NCI-H82 treated with DMSO at 0.1 percent for 48 hours (cell line): ENCODE data around the gene RELN.

Experiments used
- DNase-seq: peaks from one replicate; lab custom pipeline; 2025; ENCODE audit not compliant: unreplicated experiment; lab: John Stamatoyannopoulos, UW

RELN gene

GRCh38 chr7:103731169-103731568 lies 258.3 kb downstream of the RELN start:
- no peak for DNase-seq

DNA sequence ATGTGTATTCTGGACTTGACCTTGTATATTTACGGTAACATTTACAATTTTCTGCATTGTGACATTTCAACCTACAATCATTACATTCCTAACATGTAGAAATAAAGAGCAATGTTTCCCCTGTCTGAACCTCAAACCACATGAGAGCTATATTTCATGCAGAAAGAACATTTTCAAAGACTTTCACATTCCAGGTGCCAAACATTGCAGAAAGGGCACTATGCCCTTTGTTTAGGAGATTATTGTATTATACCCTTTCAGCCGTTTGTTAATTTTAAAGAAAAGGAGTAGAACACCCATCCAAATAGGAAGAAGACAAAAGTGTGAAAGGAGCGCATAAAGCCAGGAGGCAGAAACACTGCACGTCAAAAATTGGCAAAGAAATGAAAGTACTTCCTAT lies 260.4 kb downstream of the RELN start:
- DNase-seq = no peak

DNA sequence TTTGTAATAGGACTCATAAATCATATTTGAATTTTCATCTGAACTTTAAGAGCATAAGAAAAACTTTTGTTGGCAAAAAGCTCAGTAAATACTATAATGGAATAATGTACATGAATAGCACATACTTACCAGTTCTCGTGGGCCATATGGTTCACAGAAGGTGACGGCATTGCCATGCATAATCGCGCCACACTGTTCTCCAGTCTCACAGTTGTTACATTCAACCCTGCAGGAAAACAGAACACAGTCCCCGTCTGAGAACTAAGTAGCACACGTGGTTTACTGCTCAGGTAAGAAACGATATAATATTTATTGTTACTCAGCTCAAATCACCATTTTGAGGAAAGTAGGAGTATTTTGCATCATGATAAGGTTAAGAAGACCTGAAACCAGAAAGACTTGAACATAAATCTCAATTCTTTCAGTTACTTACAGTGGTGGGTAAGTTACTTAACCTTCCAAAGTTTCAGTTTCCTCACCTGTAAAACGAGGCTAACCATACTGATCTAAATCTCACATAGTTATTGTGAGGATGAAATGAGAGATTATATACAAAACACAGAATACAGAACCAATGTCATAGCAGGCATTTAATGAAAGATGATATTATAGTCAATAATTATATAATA lies 261.4 kb downstream of the RELN start:
- DNase-seq = no peak

DNA sequence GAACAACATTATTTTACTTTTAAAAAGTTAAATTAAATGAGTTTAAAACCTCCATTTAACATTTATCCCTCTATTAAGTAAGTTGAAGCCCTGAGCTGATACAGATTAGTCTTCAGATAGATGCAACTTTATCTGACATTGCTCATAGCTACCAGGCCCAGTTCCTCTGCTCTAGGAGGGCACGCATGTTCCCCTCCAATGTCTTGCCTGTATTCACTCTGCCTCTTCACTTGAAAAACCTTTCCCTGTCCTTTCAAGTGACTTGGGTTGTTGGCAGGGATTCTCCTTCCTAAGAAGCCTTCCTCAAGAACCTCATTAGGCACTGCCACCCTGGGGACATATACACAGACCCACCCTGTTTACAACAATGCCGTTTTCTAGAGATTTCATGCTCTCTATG lies 270.4 kb downstream of the RELN start:
- DNase-seq = no peak

DNA sequence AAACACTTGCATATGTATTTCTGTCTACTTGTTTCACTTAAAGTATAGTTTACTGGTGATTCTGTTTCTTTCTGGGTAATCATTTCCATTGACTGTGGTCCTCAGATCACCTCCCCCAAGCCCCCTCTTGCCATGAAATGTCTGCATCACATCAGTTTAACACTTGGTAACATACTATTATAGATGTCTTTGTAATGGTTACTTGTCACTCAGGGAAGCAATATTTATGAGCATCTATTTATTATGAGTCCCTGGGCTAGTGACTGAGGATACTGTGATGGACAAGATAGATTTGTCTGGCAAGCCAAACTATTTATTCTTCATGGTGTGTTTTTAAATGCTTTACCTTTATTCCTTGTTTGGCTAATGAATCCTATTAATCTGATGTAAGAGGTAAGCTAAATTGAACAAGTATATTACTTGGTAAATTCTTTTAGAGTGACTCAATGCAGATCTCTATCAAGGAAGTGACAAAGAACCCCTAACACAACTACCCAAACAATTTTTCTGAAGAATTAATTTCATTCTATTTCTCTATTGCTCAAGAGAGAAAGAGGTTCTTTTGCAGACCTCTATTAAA lies 270.9 kb downstream of the RELN start:
- no peak for DNase-seq

GRCh38 chr7:103717574-103717973 lies 271.9 kb downstream of the RELN start:
- DNase-seq = no peak

GRCh38 chr7:103715376-103716120 lies 273.9 kb downstream of the RELN start:
- DNase-seq = no peak

DNA sequence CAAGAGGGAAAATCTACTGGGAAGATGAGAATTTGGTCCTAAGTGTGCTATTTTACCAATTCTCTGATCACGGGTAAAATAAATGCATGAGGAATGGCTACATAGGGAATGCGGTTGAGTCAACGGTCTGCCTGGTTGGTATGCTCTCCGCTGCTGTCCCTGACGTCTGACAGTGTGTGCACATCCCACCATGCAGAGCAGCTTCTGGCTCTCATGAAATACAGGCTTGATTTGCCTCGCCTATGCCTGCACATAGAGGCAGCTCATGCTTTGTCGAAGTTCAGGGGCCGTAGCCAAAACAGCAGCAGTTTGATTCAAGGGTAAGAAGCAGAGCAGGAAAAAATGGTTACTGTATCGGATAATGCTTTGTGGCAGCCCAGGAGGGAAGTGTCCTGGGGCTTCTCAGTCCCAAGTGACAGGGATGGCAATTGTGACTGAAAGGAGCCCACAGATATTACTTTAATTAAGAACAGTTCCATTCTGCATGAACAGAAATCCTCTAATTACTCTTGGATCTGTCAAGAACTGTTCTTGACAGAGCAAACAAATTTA lies 275.0 kb downstream of the RELN start:
- DNase-seq = no peak

DNA sequence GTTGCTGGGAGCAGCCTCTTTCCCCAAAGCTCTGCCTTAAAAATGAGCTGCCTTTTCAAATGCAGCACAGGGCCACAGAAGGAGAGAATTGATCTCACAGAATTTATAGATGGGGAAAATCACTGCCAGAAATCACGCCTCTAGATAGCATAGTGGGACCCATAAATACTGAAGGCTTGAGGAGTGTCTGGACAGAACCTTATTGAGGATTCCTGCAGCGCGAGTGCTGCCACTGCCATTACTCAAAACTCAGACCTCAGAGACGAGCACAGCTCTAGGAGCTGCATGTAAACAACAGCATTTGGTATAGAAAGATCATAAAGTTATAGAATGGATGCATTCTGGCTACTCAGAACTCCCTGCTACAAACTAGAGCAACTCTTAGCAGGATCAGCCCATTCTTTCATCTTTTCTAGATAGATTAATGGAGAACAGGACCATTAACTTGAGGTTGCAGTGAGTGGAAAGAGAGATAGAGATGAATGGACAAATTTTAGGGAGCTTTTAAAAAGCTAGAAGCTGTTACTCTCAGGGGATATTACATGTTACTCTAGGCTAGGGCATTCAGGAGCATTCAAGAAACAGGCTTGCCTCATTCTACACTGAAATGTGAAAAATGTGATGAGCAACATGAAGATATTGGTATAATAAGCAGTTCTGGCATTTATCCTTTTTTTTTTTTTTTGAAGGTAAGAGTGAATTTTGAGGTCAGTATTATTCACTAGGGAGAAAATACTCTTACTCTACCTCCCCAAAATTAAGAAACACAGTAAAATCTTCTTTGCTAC lies 276.3 kb downstream of the RELN start:
- DNase-seq = no peak

GRCh38 chr7:103711413-103711812 lies 278.0 kb downstream of the RELN start:
- no peak for DNase-seq

DNA sequence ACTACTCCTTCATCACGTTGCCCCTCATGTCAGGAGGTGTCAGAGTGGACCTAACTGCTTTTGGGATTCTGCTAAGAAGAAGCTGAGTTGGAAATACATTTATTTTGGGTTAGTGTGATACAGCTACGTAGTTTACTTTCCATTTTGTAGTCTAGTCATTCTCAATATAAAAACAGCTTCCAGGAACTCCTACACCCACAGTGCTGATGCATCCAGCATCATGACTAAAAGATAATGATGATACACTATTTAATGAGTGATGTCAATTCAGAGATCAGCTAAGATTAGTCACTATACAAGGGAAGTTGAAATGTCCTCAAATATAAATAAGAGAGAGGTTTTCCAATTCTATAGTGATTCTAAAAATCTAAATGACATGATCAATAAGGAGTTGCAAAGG lies 279.2 kb downstream of the RELN start:
- no peak for DNase-seq

DNA sequence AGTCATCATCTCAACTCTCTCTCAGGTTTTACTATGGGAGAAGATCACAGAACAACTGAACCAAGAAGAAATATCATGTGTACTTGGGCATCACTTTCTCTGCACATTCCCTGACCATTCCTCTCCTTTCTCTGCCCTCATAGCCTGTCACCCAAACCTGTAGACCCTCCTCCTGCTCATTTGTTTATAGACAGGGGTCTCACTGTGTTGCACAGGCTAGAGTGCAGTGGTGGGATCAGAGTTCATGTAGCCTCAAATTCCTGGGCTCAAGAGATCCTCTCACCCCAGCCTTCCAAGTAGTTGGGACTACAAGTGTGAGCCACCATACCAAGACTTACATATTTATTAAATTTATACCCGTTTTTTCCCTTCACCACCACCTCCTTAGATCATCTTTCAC lies 282.7 kb downstream of the RELN start:
- DNase-seq = no peak

DNA sequence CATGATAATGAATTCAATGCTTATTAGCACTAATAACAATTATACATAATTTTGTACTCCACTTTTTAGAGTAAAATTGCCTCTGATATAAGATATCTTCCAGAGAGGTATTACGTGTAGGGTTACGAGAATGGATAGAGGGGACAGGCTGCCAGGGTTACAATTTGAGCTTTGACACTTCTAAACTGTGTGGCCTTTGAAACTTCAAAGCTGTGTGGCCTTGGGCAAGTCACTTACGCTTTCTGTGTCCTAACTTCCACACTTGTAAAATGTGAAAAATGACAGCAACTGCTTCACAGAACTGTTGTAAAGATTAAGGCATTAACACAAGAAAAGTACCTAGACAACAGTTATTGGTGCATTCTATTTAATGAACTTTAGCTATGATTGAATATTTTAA lies 283.9 kb downstream of the RELN start:
- DNase-seq = no peak

GRCh38 chr7:103704701-103705100 lies 284.8 kb downstream of the RELN start:
- no peak for DNase-seq

DNA sequence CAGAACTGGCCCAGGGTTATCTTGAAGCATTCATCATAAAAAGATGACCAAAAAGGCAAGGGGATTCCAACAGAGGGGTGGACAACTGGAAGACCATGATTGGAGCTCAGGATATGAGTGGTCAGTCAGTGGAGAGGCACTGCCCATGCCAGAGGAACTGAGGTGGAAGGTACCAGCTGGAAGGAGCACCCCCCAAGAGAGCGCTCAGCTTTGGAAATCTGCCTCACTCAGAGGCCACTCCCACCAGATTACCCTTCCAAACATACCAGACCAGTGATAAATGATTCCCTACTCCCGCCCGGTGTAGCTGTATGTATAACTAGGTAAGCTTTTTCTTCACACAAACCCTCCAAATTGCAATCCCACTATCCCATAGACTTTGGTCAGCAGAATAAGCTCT lies 286.5 kb downstream of the RELN start:
- DNase-seq = no peak

DNA sequence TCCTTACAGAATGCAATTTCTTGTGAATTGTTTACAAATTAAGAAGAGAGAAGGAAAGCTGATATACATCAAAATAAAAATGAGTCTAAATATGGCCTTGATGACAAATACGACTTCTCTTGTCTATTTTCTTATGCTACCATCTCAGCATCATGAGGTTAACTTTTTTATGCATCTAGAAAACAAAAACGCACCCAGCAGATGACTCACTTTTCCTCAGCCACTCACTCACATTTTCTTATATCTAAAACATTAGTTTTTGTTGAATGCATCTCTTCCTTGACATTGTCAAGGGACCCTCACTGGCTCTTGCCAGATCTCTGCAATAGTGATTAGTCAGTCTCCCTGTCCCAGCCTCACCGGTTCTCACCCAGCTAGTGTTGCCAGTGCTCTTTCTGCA lies 287.0 kb downstream of the RELN start:
- DNase-seq = no peak

- DNase-seq = no peak
These were observed 290.4 kb downstream of the RELN start for GRCh38 chr7:103699032-103699431.

GRCh38 chr7:103698064-103698463 lies 291.4 kb downstream of the RELN start:
- DNase-seq = no peak

GRCh38 chr7:103695521-103695920 lies 293.9 kb downstream of the RELN start:
- no peak for DNase-seq

- DNase-seq = no peak
These were observed 295.2 kb downstream of the RELN start for GRCh38 chr7:103694304-103694703.

GRCh38 chr7:103691291-103691690 lies 298.2 kb downstream of the RELN start:
- no peak for DNase-seq
